Measurements from ENCODE around the gene ST3GAL2. TPM values are rescaled to one million over a fixed set of nuclear protein-coding genes. Genes with fewer than 3 reads are reported as not detected.

ST3GAL2 gene

Small RNA genes within 50 kb of the gene (small RNA-seq; reads per million reads assigned to genes)
- gene RNU6-23P (ENCODE audit: low read depth) (1.7 reads per million), gene RPS27P26 (ENCODE audit: low read depth) (not detected)
